NCI-H460 (cell line): ENCODE data around the gene SRSF7. TPM values are rescaled to one million over a fixed set of nuclear protein-coding genes. Genes with fewer than 3 reads are reported as not detected.
"Not testable (repeated sequence)": the region's sequence is repeated elsewhere in the genome, so short reads cannot be mapped to it uniquely, and the experiment has no call there.

ENCODE experiments used
- DNase-seq: peaks from one replicate; pipeline ENCODE4 v3.0.0-alpha.2; 2016; ENCODE audit warnings: low read depth; ENCODE audit errors: extremely low read depth
- polyA plus RNA-seq: library from polyadenylated mRNA; depleted of rRNA; stranded (reverse); fragments of >200 nt; gene quantifications from 2 replicates; pipeline ENCODE4 v1.2.3, GENCODE V29; 2014; cell fraction: nucleus; rRNA removed
- total RNA-seq: library from RNA; depleted of rRNA; stranded (reverse); fragments of >200 nt; shearing (Covaris generic); gene quantifications from 2 replicates; pipeline ENCODE4 v1.2.3, GENCODE V29; 2014; rRNA removed

Gene SRSF7
- 76.1 and 79.9 TPM in 2 replicates for total RNA-seq
- 407 and 489 TPM in 2 replicates for polyA plus RNA-seq

GRCh38 chr2:38750891-38751595, at the start of gene SRSF7:
Gene SRSF7 (minus strand): TSS chr2:38751361. CDS start chr2:38751256, 105 bp downstream.
- peak; percentile 98 for DNase-seq

- no peak for DNase-seq
These were observed 46.8 kb upstream of the SRSF7 start for GRCh38 chr2:38797953-38798352.

- DNase-seq, result no peak
These were observed 46.1 kb upstream of the SRSF7 start for GRCh38 chr2:38797250-38797676.

GRCh38 chr2:38795016-38795415, 43.9 kb upstream of the SRSF7 start:
- not testable (repeated sequence) for DNase-seq

GRCh38 chr2:38794235-38794946, 43.2 kb upstream of the SRSF7 start:
- no peak for DNase-seq

- no peak for DNase-seq
These were observed 42.4 kb upstream of the SRSF7 start for GRCh38 chr2:38793511-38793910.

- DNase-seq, result no peak
These were observed 41.6 kb upstream of the SRSF7 start for GRCh38 chr2:38792751-38793150.

- not testable (repeated sequence) for DNase-seq
These were observed 41.2 kb upstream of the SRSF7 start for GRCh38 chr2:38792321-38792720.

- DNase-seq, result no peak
These were observed 40.6 kb upstream of the SRSF7 start for GRCh38 chr2:38791744-38792143.

- no peak for DNase-seq
These were observed 38.5 kb upstream of the SRSF7 start for GRCh38 chr2:38789691-38790090.

- DNase-seq, result no peak
These were observed 37.1 kb upstream of the SRSF7 start for GRCh38 chr2:38788306-38788705.

- no peak for DNase-seq
These were observed 32.4 kb upstream of the SRSF7 start for GRCh38 chr2:38783586-38783985.

- no peak for DNase-seq
These were observed 27.5 kb upstream of the SRSF7 start for GRCh38 chr2:38778687-38779082.

- no peak for DNase-seq
These were observed 25.4 kb upstream of the SRSF7 start for GRCh38 chr2:38776531-38776930.

- DNase-seq, result no peak
These were observed 24.7 kb upstream of the SRSF7 start for GRCh38 chr2:38775921-38776225.

GRCh38 chr2:38775097-38775920, 24.1 kb upstream of the SRSF7 start:
- DNase-seq, result no peak

- DNase-seq, result no peak
These were observed 20.5 kb upstream of the SRSF7 start for GRCh38 chr2:38771632-38772031.

GRCh38 chr2:38765551-38765950, 14.4 kb upstream of the SRSF7 start:
- DNase-seq, result no peak

GRCh38 chr2:38765149-38765548, 14.0 kb upstream of the SRSF7 start:
- no peak for DNase-seq

- DNase-seq, result no peak
These were observed 12.6 kb upstream of the SRSF7 start for GRCh38 chr2:38763728-38764127.

GRCh38 chr2:38763228-38763627, 12.1 kb upstream of the SRSF7 start:
- no peak for DNase-seq
